NCI-H187 treated with DMSO at 0.1 percent for 48 hours (cell line): Measurements from ENCODE around the gene TMEM209.
"Not testable (repeated sequence)": the region's sequence is repeated elsewhere in the genome, so short reads cannot be mapped to it uniquely, and the experiment has no call there.

Experiments used
- DNase-seq: peaks from one replicate; lab custom pipeline; 2025; lab: John Stamatoyannopoulos, UW

TMEM209 gene

DNA sequence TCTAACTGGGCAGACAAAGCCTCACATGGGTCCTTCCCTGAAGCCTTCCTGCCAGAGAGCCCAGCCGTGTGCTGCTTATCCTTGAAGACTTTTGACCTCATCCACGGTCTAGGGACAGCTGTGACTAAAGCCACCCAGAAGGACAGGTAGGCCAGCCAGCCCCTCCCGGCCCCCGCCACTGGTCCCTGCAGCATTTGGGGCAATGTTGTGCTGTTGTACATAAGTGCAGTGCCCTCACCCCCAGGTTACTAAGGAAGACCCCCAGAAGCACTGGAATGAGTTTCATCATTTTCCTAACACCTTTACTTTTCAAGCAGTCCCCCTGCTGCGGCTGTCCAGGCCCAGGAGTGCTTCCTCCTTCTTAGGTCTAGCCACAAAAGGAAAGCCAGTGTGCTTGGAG, 43.0 kb downstream of the TMEM209 start:
- DNase-seq: no peak

DNA sequence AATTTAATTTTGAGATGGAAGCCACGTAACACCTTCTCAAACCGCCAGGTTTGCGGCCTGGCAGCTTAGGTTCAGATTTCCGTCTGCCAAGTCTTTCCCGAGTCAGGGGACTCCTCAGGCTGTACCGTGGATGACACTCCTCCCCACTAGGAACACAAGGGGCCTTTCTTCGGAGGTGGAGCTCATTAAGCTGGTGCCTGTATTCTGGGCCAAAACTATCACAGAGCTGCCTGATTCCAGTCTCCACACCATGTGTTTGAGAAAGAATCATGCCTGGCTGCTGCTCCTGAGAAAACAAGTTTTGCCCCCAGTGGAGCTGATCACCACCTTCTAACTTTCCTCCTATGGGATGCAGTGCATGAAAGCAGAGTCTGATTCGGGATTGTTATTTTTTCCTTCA, 44.8 kb downstream of the TMEM209 start:
- no peak for DNase-seq

DNA sequence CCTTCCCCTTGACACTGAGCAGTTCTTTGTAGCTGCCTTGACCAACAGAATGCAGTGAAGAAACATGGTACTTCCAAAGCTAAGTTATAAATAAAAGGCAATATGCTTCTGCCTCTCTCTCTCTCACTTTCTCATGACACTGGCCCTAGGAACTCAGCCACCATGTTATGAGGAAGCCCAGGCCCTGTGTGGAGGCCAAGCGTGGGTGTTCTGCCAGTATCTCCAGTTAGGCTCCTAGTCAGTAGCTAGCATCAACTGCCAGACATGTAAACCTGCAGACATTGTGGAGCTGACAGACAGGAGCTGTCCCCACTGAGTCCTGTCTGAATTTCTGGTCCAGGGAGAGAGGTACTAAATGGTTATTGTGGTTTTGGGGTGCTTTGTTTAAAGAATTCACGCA, 45.2 kb downstream of the TMEM209 start:
- DNase-seq: no peak

DNA sequence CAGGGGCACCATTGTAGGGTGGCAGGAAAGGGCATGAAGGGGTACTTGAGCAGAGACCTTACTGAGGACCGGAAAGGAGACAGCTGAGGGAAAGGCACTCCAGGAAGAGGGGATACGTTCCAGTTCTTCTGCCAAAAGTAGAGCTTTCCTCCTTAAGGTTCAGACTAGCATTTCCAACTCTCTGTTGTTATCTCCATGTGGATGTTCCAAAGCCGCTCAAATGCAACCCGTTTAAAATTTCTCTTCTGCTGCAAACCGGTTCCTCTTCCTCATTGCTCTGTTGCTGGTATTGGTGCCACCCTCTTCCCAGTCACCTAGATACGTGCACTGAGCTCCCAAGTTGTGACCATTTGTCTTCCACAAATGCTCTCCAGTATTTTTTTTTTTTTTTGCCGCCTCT, 47.5 kb downstream of the TMEM209 start:
- no peak for DNase-seq

DNA sequence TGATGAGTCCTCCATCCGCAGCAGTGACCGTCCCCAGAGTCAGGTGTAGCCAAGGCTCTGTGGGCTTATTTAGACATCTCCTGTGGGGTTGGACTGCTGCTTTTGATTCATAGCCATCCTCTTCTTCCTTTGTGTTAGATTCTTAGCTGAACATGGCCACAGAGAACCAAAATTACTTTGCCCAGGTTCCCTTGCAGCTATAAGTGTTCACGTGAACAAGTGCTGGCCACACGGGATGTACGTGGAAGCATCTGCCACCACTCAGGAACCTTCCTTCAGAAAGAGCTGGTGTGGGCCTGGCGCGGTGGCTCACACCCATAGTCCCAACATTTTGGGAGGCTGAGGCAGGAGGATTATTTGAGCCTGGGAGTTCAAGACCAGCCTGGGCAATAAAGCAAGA, 49.1 kb downstream of the TMEM209 start:
- DNase-seq: no peak

- DNase-seq: no peak
Observed at GRCh38 chr7:130154501-130155317, 50.5 kb downstream of the TMEM209 start.

DNA sequence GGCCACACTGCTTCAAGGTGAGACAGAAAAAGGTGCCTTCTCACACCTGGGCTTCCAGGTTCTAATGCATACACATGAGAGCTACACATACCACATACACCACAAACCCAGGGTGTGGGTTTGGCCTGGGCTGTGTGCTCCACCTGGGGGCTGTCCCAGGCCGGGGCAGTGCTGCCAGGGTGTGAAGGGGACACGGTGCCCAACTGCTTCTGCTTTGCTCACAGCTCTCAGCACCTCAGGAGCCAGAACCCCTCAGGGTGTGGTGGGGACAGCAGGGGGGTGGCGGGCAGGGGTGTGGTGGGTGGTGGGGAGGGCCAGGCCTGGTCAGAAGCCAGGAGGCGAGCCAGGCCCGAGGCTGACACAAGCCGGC, 51.1 kb downstream of the TMEM209 start:
- no peak for DNase-seq

- DNase-seq: no peak
Observed at GRCh38 chr7:130153211-130153908, 51.8 kb downstream of the TMEM209 start.

GRCh38 chr7:130152493-130153210, 52.6 kb downstream of the TMEM209 start:
- DNase-seq: no peak

GRCh38 chr7:130151591-130152492, 53.4 kb downstream of the TMEM209 start:
- no peak for DNase-seq

- DNase-seq: no peak
Observed at GRCh38 chr7:130150587-130150986, 54.6 kb downstream of the TMEM209 start.

GRCh38 chr7:130149281-130150139, 55.7 kb downstream of the TMEM209 start:
- DNase-seq: no peak

GRCh38 chr7:130148561-130148960, 56.6 kb downstream of the TMEM209 start:
- DNase-seq: no peak

- DNase-seq: no peak
Observed at GRCh38 chr7:130147710-130148325, 57.4 kb downstream of the TMEM209 start.

- no peak for DNase-seq
Observed at GRCh38 chr7:130146693-130147405, 58.4 kb downstream of the TMEM209 start.

DNA sequence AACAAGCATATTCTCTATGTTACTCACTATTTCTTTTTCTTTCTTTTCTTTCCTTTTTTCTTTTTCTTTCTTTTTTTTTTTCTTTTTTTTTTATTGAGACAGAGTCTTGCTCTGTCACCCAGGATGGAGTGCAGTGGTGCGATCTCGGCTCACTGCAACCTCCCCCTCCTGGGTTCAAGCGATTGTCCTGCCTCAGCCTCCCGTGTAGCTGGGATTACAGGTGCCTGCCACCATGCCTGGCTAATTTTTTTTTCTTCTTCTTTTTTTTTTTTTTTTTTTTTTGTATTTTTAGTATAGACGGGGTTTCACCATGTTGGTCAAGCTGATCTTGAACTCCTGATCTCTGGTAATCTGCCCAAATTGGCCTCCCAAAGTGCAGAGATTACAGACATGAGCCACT, 59.1 kb downstream of the TMEM209 start:
- DNase-seq: not testable (repeated sequence)

DNA sequence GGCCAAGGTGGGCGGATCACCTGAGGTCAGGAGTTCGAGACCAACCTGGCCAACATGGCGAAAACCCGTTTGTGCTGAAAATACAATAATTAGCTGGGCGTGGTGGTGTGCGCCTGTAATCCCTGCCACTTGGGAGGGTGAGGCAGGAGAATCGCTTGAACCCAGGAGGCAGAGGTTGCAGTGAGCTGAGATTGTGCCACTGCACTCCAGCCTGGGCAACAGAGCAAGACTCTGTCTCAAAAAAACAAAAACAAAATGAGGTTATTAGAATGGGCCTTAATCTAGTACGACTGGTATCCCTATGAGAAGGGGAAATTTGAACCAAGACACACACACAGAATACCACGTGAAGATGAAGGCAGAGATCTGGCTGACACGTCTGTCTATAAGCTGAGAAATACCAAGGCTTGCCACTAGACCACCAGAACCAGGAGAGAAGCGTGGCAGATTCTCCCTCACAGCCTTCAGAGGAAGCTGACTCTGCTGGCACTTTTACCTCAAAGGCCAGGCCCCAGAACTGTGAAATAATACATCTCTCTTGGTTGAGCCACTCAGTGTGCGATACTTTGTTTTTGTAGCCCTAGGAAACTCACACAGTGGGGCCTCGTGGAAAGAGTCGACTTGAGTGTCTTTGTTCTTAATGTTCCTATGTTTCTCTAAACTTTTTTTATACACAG, 59.6 kb downstream of the TMEM209 start:
- no peak for DNase-seq

DNA sequence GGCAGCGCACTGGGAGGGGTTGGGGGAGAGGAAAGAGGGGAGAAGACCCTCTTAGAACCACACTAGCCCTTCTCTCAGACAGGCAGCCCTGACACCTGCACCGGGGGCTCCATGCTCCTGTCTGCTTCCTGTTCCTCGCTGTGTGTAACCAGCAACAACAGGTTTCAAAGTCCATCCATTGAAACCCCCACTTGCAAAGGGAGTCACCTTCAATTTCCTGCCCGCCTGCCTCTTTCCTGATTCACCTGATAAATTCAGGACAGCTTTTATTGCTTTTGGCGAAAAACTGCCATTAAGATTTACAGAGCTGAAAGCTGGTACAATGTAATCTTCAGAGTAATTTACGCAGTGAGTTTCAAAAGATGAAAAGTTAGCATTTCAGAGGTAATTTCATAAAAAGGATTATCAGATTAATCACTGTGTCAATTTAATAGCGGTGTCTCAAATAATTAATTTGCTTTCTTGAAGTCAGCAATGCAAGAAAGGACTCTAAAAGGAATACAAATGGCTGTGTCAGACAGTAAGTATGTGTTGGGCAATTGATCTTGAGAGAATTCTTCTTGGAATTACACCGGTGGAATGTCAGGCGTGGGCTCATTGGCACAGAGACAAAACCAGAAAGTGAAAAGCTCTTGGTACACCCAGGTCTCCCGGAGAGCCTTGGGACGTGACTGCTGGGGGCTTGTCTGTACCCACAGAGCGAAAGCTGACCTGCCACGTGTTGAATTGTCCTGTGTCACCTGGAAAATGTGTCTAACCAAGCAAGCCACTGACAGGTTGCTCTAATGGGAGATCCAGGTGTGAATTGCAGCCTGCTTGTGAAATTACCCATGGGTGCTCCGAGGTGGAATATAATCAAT, 60.7 kb downstream of the TMEM209 start:
- DNase-seq: no peak
